HFF-Myc (cell line): ENCODE measurements around the gene PDE4B.
A peak's percentile ranks its signal among the peaks of the same experiment; 100 is the strongest.

ENCODE experiments used
- DNase-seq: peaks from one replicate; pipeline ENCODE4 v3.0.0-alpha.2; 2011; ENCODE audit warnings: low read depth; ENCODE audit errors: extremely low read depth
- H3K4me3 ChIP-seq: replicated peaks from 2 replicates; pipeline ENCODE4 v1.5.1; 2011; ENCODE audit warnings: low read depth, mild to moderate bottlenecking, control low read depth, low read length
- CTCF ChIP-seq: IDR thresholded peaks from 2 replicates; pipeline ENCODE4 v1.5.1; 2012; ENCODE audit warnings: mild to moderate bottlenecking, low read depth, low read length, control low read depth; ENCODE audit errors: missing control alignments

Gene PDE4B

DNA sequence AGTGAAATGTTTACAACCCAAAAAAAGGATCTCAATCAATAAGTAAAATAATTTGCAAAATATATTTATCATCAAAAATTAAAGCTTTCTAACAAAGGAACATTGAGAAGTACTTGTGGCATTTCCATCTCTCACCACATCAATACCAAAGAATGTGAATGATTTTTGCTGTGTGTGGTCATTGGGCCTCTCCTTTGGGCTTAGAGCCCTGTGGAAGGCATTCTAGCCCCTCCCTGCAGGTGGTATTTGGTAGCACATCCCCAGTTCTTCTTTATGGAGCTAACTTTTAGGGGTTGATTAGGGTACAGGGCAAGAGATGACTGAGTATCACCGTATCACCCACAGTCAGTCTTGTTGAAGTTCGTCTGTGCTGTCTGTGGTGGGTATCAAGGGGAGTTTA is 447.1 kb downstream of the PDE4B start:
- DNase-seq: no peak
- TF ChIP-seq CTCF: no peak
- no peak overlapping the region for H3K4me3 ChIP-seq

DNA sequence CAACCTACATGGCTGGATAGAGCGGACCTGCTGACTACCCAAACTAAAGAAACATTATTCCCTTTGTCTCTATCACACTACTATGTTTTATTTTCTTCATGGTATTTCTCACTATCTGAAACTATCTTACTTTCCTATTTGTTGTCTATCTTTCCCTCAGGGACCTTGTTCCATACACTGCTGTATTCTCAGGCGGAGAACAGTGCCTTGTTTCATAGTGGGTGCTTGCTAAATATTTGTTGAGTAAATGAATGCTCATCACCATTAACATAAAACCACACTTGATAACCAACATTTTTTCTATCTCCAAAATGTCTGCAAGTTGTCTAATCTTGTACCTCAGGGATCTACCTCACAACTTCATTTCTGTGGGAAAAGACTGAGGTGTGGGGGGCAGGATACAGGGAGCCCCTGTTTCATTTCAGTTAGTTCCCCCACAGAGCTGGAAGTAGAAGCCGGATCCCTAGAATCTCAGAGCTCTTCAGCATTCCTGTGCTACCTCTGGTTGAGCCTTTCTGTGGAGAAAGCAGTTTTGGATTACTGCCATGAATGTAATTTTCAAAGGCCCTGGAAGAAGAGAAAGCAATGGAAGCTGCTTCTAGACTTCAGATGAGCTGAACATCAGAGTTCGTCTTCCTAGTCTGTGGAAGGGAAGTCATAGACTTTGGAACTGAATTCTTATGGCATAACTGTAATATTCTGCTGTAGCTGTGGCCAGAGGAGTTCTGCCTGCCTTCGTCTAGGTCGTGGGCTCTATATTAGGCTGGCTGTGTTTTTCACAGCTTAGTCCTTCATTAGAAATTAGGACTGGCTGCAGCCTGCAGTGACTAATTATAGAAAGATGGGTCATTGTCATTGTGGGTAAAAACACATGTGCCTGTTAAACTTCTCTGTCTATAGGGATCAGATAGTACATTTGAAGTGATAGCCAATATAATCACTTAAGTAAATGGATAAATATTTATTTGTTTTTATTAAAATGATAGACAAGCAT is 448.1 kb downstream of the PDE4B start:
- no peak overlapping the region for H3K4me3 ChIP-seq
- no peak for TF ChIP-seq CTCF
- DNase-seq: no peak

- TF ChIP-seq CTCF: peak; percentile 100
- peak; percentile 52 for DNase-seq
- H3K4me3 ChIP-seq: no peak overlapping the region
Observed at GRCh38 chr1:66242646-66243547, 450.2 kb downstream of the PDE4B start.

DNA sequence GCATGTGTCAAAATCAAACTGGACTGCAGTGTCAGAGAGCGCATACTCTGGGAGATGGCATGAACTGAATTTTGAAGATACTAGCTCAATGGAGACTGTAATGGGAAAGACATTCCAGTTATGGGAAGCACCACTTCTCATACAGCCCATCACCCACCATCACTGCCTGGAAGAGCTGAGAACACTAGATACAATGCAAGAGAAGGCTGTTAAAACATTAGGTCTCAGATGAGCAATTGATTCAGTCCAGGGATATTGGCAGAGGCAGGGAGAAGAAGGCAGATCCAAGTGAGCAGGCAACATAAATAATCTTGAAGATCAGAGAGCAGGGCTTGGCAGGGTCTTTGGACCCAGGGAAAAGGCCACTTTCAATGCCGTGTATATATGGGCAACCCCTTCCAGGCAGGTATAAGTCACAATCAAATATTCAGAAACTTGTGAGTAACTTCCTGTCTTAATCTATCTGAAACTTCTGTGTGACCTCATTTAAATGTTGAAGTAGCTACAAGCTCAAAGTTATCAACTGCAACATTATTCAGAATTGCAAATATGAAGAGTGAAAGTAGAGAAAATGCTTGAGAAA is 450.9 kb downstream of the PDE4B start:
- no peak overlapping the region for H3K4me3 ChIP-seq
- no peak for DNase-seq
- no peak for TF ChIP-seq CTCF

- no peak for TF ChIP-seq CTCF
- no peak overlapping the region for H3K4me3 ChIP-seq
- DNase-seq: no peak
Observed at GRCh38 chr1:66244429-66244828, 451.7 kb downstream of the PDE4B start.

- no peak for TF ChIP-seq CTCF
- no peak for DNase-seq
- H3K4me3 ChIP-seq: no peak overlapping the region
Observed at GRCh38 chr1:66245691-66246090, 453.0 kb downstream of the PDE4B start.
